HPDE6-E6E7 (cell line): ENCODE results near the gene AATK.
"Not testable (repeated sequence)": the region's sequence is repeated elsewhere in the genome, so short reads cannot be mapped to it uniquely, and the experiment has no call there.

Source experiments
- DNase-seq: peaks from one replicate; pipeline ENCODE4 v3.0.0; 2011; ENCODE audit warnings: missing footprints; ENCODE audit errors: extremely low spot score

The AATK gene

GRCh38 chr17:81161536-81161935, 4.5 kb downstream of the AATK start:
- DNase-seq, result no peak

- no peak for DNase-seq
Observed at GRCh38 chr17:81160747-81161453, 5.1 kb downstream of the AATK start.

- DNase-seq, result no peak
Observed at GRCh38 chr17:81160306-81160705, 5.7 kb downstream of the AATK start.

- no peak for DNase-seq
Observed at GRCh38 chr17:81159611-81160265, 6.3 kb downstream of the AATK start.

GRCh38 chr17:81158688-81159590, 7.1 kb downstream of the AATK start:
- no peak for DNase-seq

- DNase-seq, result no peak
Observed at GRCh38 chr17:81157848-81158687, 8.0 kb downstream of the AATK start.

- no peak for DNase-seq
Observed at GRCh38 chr17:81156866-81157805, 8.9 kb downstream of the AATK start.

- no peak for DNase-seq
Observed at GRCh38 chr17:81154961-81155360, 11.1 kb downstream of the AATK start.

GRCh38 chr17:81154016-81154415, 12.0 kb downstream of the AATK start:
- not testable (repeated sequence) for DNase-seq

GRCh38 chr17:81153340-81153803, 12.6 kb downstream of the AATK start:
- no peak for DNase-seq

GRCh38 chr17:81152288-81152828, 13.7 kb downstream of the AATK start:
- no peak for DNase-seq

GRCh38 chr17:81151278-81151677, 14.7 kb downstream of the AATK start:
- DNase-seq, result no peak

GRCh38 chr17:81150377-81151077, 15.5 kb downstream of the AATK start:
- DNase-seq, result no peak

- no peak for DNase-seq
Observed at GRCh38 chr17:81148986-81149533, 17.0 kb downstream of the AATK start.

GRCh38 chr17:81148571-81148970, 17.4 kb downstream of the AATK start:
- no peak for DNase-seq

GRCh38 chr17:81147701-81148100, 18.3 kb downstream of the AATK start:
- no peak for DNase-seq

- not testable (repeated sequence) for DNase-seq
Observed at GRCh38 chr17:81146208-81146607, 19.8 kb downstream of the AATK start.

- no peak for DNase-seq
Observed at GRCh38 chr17:81144423-81144781, 21.6 kb downstream of the AATK start.
